GM21619 (cell line): ENCODE data around the gene SORBS1.

ENCODE experiments used
- ATAC-seq: cut with Tn5 transposase; IDR thresholded peaks from one replicate; pipeline ENCODE4 v1.9.1; 2021; ENCODE audit not compliant: unreplicated experiment

Gene SORBS1

DNA sequence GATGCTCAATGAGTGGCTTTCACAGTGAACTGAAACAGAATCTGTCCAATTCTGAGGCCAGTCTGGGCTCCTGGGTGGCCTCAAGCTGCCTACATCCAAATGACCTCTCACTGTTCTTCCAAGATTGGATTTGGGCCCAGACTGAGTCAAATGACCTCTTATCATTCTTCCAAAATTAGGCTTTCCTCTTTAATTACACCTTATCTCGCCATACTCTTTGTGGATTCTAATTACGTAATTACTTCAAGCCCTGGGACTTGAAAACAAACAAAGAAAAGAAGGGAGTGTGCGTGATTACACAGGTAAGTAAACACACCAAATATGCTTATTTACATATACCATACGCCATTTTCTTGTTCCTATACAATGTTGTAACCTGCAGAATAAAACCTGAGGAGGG, 18.8 kb downstream of the SORBS1 start:
- ATAC-seq = no peak

DNA sequence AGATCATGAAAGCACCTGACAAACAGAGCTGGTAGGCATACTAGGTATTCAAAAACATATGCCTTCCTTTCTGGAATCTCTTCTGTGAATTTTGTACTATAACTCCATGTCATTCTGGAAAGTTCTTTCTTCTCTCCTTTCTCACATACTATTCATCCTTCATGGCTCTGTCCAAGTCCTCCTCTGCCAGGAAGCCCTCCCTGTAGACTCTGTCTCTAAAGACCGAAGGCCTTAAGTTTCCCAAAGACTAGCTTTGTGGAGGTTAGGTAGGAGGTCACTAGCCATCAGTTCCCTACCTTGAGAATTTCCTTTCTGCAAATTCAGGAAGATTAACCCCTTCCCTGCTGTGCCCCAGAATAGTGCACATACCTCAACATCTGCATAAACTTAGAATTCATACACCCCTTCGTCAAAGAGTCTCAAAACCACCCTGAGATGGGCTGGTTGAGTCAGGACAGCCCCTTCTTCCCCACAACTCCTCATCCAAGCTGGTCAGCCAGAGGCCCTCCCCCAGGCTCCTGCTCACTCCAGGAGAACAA, 20.6 kb downstream of the SORBS1 start:
- no peak for ATAC-seq

DNA sequence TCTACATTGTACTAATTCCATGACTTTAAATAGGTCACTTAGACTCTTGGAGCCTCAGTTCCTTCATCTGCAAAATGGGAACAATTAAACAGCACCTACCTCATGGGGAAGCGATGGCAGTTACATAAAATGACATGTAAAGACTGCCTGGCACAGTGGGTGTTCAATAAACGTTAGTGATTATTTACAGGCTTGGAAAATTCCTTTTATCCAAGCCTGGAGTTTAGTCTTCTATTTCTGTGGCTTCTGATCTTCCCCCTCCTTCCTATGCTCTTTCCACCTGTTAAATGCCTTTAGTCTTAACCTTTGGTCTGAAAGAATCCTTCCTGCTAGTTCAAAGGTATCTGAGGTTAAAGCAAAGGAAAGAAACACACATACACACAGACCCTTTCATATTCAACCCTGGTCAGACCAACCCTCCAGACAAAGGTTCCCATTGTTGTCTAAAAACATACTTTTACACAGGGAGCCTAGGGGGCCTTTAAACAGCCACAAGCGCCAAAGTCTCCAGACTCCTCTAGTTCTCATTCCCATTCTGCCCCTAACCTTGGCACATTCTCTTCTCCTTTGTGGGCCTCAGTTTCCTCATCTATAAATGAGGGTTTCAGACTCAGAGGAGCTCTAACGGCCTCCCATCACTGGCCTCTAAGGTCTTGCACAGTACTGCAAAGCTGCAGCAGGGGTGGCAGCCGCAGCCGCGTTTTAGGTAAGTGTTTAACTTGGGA, 21.4 kb downstream of the SORBS1 start:
- ATAC-seq = no peak

DNA sequence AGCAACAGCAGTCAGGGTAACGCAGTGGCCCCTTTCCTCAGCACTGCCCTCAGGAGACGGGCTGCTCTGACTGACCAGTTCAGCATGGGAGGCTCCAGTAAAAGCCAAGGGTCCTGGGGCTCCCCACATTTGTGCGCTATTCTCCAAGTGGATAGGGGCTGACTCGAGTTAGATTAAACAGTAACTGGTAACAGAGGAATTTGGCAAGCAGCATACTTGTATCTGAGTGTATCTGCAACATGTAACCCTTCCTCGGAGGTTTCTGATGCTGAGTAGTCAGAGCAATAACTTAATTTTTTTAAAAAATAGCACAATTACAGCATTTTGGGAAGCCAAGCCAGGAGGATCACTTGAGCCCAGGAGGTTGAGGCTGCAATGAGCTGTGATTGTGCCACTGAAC, 22.8 kb downstream of the SORBS1 start:
- no peak for ATAC-seq

DNA sequence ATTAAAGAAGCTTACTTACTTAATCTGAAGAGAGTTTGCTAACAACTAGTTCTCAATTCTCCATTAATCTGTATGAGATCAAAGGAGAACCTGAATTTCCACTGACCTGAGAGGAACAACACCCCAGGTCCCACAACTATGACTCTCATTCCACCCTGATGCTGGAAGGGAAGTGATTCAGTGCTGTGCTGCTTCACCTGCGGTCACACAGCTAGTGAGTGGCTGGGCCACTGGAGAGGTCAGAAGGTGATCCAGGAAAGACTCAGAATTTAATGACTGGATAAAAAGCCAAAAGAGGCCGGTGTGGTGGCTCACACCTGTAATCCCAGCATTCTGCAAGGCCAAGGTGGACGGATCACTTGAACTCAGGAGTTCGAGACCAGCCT, 23.6 kb downstream of the SORBS1 start:
- ATAC-seq = no peak

DNA sequence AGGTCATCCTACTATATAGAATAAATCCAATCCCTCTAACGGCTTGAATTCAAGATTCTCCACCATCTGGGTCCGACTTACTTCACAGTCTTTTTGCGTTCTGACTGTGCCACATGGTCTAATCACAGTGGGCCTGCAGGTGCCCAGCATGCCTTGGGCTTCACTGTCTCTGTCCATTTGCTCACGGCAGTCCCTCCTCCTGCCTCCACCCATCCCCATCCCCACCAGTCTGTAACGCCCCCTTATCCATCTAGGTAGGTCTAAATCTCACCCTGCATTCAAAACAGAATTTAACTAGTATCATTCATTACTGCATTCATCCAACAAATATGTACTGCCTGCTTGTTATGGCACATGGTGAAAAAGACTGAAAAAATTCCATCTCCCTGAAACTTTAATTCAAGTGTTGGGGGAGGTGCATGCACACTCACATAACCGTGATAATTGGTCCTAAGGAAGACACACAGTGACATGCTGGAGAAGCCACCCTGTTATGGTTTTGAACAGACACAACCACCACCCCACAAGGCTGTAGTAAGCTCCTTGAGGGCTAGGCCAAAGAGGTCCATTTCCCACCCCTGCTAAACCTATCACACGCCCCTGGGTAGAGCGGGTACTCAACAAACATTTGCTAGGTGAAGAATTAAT, 24.2 kb downstream of the SORBS1 start:
- ATAC-seq = no peak

DNA sequence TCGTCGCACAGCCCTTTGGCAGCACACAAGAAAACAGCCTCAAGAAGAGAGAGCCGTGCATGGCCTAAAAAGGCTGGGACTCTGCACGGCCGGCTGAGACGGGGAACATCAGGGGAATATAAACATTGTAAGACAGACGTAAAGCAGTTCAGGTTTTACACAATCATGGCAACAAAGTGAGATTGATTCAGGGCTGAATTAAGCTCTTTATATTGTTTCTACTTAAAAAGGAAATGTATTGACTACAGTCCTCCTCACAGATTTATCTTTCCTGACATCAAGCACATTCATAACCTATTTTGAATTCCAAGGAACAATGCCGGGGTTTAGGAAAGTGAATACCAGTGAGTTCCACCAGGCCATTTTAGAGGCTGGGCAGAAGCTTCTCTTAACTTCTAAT, 25.2 kb downstream of the SORBS1 start:
- ATAC-seq = no peak

DNA sequence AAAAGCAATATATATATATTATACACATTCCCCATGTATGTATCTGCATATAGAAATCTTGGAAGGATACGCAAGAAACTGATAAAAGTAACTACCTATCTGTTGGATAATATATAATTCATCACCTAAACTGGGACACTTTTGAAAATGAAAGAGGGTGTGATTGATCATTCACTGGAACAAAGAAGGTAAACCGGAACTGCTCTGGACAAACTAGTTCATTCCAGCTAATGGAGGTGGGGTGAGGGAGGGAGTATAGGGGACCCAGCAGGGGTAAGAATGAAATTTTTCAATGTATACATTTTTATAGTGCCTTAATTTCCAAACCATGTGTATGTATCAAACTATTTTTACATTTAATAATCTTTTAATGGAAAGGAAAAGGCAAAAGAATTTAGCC, 25.6 kb downstream of the SORBS1 start:
- ATAC-seq = no peak

DNA sequence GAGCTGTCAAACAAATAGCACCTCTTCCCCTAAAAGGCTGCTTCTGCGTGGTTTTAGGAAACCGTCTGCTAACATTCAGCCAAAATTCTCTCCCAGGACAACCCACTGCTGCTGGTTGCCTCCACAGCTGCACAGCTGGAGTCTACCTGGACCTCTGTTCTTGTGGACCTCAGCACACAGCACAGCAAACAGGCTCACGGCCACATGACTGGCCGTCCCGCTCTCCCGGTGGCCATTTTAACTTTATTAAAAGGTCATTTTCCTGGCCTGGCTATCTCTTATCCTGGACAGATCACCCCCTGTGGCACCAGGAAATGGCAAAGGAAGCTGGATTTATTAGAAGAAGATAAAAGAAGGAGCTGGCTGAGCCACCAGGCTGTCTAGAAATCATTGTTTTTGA, 27.6 kb downstream of the SORBS1 start:
- no peak for ATAC-seq

DNA sequence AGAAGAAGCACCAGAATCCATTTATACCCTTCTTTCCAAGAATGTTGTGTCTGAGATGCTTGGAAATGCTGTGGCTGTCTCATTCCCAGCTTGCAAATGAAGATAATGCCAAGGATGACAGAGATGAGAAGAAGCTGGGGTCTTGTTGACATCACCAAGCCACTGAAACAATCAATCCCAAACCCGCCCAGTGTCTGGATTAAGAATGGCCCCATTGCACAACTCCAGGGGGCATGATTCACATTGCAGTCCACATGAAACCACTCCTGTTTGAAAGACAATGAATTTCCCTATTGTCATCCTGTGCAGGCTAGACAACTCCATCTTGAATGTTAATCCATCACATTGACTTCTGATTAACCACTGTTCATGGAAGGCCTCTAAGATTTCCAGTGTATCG, 28.6 kb downstream of the SORBS1 start:
- ATAC-seq = no peak

DNA sequence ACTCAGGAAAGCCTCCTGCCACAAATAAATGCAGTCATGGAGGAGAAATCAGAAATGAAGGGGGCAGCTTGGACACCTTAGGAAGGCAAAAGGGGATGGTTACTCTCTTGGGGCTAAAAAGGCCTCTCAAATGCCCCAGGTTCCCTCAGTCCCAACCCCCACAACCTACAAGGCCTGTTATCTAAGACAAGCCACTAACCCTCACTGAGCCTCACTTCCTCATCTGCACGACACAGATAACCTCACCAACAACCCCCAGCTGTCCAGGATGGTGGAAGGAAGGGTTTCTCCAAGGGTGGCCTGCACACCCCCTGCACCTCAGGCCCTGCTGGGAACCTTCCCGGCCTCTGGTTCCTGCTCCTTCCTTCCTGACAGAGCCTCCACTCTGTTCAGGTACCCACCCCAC, 29.2 kb downstream of the SORBS1 start:
- ATAC-seq = no peak

DNA sequence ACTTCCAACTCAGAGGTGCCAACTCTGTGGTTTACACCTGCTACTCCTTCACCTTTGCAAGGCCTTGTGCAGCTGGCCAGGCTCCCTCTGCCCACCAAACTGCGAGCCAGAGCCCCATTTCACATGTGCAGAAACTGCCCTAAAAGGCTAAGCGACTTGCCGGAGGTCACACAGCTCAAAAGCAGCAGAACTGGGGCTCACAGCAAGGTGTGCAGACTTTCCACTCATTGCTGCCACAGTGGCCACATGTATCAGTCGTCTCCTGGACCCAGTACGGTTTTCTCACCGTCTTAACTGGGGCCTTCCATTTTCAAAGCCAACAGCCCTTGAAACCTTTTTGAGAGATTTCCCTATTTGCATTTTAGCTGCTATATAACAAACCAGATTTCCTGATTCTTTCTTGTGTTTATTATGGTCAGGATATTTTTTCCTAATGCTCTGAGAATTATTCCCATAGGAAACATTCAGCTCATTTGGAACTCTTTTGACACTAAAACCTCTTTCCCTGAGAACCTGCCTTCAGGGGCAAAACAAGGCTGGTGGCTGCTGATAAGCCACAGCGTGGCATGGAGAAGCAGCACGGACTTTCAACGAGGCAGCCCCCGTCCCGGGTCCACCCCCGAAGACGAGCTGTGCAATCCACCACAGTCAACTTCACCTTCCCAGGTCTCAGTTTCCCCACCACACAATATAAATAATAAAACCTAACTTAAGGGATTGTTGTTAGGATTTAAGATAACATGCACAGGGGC, 29.9 kb downstream of the SORBS1 start:
- ATAC-seq = no peak

DNA sequence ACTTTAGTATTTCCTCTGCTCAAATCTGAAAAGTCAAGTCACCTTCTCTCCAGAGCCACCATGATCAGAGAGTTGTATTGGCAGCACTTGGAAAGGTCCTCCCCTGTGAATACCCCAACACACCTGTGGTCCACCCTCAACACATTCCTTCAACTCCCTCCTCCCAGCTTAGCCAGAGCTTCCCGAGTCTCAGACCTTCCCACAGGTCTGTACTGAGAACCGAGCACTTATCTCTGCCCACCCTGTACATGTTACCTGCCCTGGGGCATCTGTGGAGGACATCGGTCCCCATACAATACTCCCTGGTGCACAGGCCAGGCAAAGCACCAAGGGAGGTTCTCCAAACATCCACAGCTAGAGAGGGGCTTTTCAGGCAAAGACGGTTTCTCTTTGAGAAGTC, 30.6 kb downstream of the SORBS1 start:
- no peak for ATAC-seq

DNA sequence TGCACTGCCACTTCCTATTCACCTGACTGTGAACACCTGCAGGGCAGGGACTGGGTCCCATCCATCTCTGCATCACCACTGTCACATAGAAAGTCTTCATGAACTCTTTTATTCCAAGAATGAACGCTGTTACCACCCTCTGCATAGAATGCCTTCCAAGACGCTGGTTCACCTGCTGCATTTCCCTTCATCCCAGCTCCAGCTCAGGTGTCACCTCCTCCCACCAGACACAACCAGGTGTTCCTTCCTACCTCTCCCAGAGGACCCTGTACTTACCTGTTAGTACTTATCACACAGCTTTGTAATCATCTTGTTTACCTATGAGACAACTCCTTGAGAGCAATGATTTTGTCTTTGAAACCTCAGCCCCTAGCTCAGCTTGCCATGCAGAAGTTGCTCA, 31.1 kb downstream of the SORBS1 start:
- ATAC-seq = no peak

DNA sequence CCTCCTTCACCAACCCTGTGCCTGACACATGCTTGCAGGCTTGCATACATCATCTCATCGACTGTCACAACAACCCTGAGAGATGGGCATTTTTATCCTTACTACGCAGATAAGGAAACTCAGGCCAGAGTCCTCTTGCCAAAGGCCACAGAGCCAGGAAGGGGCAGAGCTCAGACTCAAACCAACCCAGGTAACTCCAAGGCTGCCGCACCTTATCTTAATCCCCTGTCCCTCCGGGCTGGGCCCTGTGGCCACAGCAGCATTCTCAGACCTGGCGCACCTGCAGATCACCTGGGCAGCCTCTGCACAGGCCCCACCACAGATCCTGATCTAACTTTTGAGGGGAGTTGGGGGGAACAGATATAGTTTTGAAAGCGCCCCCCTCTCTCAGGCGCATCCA, 35.1 kb downstream of the SORBS1 start:
- ATAC-seq = no peak

DNA sequence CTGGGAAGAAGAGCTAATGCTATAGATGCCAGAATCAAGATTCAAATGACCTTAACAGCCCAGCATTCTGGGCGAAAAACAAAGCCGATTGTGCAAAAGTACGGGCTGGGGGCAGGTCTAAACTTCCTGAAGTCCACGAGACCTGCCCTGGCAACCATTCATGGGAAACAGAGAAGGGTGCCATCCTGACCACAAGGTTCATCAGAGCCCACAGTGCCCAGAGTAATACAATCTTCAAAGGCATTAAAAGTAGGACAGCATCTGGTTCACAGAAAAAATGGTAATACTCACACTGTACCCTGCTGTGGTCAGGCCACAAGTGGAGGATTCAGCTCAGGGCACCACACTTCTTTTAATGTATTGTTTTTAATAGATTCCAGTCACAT, 36.1 kb downstream of the SORBS1 start:
- ATAC-seq = no peak

DNA sequence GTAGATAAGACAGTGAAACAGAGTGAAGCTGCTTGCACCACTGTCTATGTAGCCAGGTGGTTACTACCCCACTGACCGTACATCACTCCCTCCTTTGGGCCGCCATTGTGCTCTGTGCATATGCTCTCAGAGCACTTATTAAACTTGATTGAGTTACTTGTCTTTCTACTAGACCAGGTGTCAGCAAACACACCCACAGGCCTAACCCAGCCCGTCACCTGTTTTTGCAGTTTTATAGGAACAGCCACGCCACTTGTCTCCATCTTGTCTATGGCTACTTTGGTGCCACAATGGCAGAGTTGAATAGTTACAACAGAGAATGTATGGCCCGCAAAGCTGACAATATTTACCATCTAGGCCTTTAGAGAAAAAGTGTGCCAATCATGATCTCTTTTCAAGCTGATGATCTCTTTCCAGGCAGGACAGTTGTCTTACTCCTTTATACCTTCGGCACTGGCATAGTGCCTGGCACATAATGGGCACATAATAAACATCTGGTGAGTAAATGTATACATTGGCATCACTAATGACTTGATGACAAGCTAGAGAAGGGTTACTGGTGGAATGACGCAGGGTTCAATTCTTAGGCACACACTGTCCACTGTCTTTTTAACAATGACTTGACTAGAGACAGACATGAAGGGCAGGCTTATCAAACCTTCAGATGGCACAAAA, 36.7 kb downstream of the SORBS1 start:
- no peak for ATAC-seq

DNA sequence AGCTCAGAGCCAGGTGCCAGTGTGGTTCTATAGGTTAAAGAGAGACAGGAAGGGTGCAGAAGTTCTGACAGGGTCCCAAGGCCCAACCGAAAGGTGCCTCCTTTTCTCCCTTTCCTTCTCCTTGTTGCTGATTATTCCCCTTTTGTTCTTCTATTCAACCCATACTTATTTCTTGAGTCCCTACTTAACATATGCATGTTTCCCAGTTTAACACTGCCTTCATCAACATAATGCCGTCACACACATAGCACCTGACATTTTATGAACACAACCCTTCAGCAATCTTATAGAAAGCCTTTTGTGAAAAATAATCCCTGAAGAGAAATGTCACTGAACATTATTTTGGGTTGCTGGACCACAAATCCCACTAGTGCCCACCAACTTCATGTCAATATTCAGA, 39.1 kb downstream of the SORBS1 start:
- ATAC-seq = no peak

DNA sequence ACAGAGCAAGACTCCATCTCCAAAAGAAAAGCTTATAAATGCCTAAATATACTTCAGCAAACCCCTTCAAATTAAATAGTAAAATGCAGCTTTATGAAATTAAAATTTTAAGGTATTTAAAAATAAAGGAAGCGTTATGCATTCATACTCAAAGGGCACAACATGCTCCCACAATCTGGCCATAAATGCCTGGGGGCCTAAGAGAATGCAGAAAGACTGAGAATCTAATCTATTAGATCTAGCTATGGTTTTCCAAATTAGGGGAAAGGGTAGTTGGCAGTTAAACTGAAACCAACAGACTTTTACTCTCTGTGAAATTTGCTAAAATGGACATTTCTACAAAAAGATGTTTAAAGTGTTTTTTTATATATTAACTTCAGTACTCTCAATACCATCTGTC, 40.6 kb downstream of the SORBS1 start:
- no peak for ATAC-seq

DNA sequence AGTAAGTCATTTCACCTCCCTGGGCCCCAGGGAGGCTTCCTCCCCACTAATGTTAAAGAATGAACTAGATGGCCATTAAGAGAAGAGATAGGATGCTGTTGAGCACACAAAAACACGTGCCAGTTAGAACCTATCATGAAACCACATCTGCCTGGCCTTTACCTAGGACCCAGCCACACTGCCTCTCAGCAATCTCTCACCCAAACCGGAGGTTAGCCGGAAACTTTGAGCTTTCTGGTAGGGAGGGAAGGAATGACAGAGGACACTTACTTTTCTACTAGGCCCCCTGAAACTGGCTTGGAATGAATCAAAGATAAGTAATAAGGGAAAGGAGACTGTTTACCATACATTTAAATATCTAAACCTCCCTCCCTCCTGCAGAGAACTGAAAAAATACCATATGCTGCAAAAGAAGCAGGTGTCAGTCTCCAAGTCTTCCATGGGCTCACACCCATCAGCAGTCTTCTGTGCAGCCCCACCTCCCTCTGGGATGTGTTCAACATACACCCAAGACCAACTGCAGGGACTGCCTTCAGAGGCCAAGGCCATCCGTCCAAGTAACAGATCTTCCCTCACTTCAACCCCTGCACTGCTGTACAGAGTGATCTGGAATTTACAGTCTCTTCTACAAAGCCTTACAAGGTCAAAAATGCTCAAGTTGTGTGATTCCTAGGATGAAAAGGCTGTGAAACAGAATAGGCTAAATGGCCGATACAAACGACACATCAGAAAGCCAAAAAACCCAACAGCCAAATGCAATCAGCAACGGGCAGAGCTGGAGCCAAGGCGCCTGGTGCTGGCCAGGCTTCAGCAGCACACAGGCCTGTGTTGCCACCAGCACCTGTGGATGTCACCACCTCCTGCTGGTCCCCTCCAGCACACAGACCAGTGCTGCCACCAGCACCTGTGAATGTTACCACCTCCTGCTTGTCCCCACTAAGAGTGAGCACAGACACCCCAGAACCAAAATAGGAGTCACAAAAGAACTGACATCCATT, 42.4 kb downstream of the SORBS1 start:
- no peak for ATAC-seq
